T-helper 1 cell (primary cell): ENCODE measurements around the gene FBLN2.
A peak's percentile ranks its signal among the peaks of the same experiment; 100 is the strongest.

Experiments
- DNase-seq, 5 donors: peaks; one replicate each; pipeline ENCODE4 v3.0.0-alpha.2; 2012 to 2020

FBLN2 gene

DNA sequence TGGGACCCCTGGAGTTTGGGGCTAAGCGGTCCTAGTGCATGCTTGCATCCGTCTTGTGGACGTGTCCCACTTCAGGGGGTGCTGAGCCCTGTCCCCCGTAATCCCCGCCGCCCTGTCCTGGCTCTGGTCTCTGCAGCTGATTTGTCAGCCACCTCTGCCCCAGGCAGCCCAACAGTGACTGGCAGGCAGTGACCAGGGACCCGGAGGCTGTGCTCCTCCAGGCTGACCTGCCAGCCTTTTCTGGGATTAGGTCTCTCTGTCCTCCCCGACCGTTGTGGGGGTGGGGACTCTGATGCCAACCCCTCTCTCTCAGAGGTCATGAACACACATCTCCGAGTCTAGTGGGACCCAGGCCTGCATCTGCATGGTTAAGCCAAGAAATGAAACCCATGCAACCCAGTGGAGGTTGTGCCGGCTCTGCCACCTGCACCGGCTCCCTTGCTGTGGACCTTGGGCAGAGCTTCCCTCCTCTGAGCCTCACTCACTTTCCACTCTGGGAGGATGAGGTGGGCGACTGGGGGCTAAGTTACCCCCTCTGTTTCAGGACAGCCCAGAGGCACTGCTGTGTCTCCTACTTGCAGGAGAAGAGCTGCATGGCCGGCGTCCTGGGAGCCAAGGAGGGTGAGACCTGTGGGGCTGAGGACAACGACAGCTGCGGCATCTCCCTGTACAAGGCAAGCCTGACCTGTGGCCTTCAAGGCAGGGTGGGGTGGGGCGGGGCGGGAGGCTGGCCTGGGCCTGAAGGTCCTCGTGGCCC is 60.2 kb downstream of the FBLN2 start:
- no peak for DNase-seq

DNA sequence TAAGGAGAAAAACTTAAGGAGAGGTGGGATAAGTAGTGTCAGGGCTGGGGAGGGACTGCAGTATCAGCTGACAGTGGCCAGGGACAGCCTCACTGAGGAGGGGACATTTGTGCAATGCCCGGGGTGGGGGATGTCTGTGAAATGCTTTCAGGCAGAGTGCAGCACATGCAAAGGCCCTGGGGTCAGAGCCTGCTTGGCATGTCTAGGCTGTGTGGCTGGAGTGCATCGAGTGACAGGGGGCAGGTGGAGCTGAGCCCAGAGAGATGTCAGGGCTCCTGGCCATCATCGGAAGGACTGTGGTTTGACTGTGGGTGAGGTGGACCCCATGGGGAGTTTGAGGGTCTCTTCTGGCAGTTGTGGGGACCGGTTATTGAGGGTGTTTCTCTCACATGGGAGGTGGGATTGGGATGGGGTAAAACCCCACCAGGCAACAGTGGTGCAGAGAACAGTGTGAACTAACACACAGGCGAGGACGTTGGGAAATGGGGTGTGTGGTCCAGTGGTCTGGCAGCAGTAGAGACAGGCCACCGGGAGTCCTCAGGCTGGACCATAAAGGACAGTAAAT is 61.2 kb downstream of the FBLN2 start:
- DNase-seq, result no peak

DNA sequence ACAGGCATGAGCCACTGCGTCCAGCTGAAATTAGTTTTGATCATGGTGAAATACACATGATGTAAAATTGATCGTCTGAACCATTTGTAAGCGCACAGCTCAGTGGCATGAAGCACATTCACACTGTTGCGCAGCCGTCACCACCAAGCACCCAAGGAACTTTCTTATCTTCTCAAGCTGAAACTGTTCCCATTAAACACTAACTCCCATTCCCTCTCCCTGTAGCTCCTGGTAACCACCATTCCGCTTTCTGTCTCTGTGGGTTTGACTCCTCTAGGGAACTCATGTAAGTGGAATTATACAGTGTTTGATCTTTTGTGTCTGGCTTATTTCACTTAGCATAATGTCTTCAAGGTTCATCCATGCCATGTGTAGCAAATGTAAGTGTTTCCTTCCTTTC is 62.3 kb downstream of the FBLN2 start:
- no peak for DNase-seq

DNA sequence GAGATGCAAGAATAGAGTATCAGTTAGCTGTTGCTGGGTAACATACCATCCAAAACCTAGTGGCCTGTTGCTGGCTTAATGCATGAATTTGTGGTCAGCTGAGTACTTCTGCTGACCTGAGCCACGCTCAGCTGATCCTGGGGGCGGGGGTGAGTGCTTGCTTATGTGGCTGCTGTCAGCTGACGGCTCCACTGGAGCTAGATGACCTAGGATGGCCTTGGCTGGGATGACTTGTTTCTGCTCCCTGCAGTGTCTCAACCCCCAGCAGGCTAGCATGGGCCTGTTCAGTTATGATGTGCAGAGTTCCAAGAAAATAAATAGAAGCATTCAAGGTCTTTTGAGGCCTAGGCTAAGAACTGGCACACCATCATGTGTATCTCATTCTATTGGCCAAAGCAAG is 63.9 kb downstream of the FBLN2 start:
- no peak for DNase-seq

DNA sequence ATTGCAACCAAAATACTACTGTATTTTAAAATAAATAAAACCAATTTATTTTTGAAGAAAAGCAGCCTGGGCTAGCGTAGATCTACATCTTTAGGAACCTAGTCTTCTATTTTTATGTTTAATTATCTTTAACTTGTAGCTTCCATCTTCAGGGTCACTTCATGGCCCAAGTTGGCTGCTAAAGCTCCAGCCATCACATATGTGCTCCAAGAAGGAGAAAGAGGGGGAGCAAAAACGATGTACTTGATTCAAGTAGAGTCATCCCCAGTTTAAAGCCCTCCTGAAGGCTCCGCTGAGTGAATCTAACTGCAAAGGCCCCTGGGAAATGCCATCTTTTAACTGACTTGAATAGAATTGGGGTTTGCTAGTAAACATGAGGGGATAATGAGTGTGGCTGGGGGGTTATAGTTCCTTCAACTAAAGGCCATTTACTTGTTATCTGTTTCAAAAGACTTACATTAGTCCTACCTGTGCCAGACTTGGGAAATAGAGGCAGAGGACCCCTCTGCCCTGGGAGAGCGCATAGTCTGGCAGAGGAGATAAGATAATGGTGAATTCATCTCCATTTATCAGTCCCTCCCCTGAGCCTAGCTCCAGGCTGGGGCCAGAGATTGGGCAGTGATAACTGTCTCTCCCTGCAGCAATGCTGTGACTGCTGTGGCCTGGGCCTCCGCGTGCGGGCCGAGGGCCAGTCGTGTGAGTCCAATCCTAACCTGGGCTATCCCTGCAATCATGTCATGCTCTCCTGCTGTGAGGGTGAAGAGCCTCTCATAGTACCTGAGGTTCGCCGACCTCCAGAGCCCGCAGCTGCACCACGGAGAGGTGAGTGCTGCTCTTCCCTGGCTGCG is 64.6 kb downstream of the FBLN2 start:
- DNase-seq, result no peak

DNA sequence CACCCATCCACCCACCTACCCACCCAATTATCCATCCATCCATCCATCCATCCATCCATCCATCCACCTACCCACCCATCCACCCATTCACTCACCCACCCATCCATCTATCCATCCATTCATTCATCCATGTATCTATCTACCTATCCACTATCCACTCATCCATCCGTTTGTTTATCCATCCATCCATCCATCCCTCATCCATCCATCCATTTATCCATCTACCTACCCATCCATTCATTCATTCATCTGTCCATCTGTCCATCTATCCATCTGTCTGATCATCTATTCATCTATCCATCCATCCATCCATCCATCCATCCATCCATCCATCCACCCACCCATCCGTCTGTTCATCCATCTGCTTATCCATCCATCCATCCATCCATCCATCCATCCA is 65.7 kb downstream of the FBLN2 start:
- DNase-seq, result no peak

DNA sequence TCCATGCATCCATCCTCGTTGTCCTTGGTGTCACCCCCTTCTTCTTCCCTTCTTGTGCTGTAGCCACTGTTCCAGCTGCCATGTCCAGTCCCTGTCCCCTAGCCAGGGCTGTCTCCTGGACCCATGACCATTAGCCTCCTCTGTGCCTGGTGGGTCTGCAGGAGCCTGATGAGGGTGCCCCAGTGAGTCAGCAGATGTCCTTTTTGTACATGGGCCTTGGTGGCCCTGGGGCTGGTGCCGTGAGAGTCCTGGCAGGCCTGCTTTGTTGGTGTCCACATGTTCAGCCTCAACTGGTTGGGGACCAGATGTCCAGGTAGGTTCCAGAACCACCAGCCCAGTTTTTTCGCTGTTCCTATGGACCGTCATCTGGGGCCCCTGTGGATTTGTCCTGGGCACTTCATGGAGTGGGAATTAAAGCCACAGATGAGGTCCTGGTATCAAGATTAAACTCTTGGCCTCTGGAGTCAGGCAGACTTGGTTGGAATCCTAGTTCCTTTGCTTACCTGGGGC is 66.1 kb downstream of the FBLN2 start:
- DNase-seq, result no peak

DNA sequence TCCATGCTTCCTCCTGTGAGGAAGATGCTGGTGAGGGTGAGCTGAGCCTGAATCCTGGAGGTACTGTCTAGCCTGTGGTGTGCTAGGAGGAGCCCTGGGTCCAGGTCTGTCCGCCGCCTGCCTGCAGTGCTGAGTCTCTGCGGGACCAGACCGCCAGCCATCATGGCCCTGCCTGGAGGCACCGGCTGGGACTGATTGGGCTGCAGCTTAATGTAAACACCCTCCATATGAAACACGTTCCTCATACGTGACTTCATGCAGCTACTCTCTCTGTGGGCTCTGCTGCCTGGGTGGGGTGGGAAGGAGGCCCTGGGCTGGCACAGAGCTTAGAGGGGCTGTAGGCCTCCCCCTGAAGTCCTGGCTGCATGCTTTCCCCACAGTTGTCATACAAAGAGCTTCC is 67.4 kb downstream of the FBLN2 start:
- no peak for DNase-seq

DNA sequence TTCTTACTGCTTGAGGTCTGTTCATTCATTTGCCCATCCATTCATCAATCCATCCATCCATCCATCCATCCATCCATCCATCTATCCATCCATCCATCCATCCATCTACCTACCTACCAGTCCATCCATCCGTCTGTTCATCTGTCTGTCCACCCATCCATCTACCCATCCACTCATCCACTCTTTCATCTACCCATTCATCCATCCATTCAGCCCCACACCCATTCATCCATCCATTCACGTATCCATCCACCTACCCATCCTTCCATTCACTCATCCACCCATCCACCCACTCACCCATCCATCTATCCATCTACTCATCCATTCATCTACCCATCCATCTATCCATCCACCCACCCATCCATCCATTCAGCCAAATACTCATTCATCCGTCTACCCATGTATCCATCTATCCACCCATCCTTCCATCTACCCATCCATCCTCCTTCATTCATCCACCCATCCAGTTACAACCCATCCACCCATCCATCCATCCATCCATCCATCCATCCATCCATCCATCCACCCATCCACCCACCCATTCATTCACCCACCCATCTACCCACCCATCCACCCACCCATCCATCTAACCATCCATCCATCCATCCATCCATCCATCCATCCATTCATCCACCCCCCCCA is 68.3 kb downstream of the FBLN2 start:
- DNase-seq, result no peak

DNA sequence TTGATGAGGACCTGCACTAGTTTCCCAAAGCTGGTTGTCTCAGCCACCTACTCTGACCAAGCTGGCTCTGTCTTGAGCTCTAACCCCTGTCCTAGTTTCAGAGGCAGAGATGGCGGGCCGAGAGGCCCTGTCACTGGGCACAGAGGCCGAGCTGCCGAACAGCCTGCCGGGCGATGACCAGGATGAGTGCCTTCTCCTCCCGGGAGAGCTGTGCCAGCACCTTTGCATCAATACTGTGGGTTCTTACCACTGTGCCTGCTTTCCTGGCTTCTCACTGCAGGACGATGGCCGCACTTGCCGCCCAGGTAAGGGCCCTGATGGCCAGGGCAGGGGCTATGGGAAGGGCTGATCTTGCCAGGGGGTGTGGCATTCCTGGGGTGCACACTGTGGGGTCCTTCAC is 69.1 kb downstream of the FBLN2 start:
- no peak for DNase-seq

DNA sequence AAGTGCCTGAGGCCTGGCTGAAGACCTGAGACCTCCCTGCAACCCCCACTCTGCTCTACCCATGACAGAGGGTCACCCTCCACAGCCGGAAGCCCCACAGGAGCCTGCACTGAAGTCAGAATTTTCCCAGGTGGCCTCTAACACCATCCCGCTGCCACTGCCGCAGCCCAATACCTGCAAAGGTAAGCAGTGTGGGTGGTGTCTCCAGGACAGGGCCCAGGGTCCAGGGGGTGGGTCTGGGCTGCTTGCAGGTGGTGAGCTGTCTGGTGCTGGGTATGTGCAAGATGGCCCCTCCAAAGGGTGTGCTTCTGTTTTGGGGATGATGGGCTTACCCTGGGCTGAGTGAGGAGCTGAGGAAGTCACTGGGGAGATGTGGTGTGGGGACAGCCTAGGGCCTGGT is 69.9 kb downstream of the FBLN2 start:
- no peak for DNase-seq

DNA sequence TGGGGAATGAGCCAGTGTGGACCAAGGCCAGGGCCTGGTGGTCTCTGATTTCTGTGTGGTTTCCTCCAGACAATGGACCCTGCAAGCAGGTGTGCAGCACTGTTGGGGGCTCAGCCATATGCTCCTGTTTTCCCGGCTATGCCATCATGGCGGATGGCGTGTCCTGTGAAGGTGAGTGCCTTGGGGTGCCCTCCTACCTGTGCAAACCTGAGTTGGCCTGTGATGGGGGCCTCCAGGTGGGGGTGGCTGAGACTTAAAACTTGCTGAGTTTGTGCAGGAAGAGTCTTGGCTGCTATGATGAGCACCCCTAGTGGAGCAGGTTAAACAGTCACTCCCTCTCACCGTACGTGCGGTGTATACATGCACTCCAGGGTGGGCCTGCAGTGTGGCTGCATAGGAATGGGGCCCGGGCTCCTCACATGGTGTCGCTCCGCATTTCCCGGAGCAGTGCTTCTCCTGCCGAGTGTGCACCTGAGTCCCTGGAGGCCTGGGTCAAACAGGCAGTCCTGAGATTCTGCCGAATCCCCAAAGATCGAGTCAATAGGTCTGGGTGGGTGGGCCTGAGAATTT is 70.8 kb downstream of the FBLN2 start:
- no peak for DNase-seq

DNA sequence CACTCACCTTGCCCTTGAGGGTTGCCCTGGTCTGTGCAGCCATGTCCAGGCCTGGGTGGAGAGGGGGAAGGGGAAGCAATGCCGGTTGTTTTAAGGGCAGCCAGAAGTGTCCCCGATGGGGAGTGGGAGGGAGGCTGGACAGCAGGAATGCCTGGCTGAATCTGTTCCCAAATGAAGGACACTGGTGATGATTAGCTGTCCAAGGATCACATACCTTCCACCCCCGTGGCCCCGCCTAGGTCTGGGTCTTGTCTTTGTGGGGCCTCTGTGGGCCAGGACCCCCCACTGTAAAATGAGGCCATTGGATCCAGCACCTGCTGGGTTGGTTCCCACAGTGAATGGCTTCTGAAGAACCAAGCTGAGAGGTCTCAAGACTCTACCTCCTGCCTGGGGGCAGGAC is 71.4 kb downstream of the FBLN2 start:
- DNase-seq, result no peak

DNA sequence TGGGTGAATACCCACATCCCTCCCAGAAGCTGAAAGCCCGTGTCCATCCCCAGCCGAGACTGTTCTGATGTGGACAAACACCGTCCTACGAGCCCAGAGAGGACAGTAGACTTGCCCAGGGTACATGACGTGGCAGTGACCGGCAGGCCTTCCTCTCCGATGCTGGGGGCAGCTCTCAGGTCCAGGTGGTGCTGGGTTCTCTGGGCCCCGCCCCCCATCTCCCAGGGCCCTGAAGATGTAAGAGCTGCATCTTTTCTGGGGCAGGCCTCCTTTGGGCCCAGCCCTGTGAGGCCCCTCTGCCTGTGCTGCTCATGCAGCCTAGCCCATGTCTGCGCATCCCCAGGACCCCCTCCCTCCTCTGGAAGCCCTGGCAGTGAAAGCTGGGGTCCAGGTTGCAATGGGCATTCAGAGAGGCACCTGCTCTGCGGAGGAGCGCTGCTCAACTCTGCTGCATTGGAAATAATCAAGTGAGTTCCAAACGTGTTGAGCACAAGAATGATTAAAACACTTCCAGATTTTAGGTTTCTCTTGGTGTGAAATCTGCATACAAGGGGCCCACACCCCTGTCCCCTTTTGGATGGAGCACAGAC is 71.9 kb downstream of the FBLN2 start:
- DNase-seq, result no peak

DNA sequence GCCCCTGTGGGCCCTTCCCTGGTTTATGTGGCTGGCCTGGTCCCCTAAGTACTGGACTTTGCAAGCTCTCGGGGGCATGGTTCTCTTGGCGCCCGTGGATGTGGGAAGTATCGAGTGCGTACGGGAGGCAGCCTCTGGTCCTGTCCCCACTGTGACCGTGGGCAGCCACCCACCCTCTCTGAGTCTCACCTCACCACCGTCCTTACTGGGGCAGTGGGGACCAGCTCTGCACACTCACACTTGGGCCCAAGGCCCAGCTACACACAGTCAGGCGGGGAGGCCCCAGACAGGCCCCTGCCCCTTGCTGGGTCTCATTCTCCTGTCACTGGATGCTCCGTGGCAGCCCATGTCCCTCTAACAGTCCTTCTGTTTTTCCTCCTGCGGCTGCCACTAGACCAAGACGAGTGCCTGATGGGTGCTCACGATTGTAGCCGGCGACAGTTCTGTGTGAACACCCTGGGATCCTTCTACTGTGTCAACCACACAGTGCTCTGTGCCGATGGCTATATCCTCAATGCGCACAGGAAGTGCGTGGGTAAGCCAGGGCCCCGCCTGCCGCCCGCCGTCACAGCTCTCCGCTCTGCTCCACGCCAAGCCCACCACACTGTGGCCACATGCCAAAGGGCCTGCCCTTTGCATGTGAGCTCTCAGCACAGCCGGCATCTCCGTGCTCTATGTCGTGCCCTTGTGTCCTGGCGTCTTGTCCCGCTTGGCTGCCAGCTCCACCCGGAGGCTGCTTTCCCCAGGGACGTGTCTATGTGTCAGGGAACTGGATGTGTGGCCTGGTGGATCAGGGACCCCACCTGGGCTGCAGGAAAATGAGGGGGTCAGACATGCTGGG is 72.7 kb downstream of the FBLN2 start:
- DNase-seq, result peak in 2 of 5 donors; percentile 7 to 26

DNA sequence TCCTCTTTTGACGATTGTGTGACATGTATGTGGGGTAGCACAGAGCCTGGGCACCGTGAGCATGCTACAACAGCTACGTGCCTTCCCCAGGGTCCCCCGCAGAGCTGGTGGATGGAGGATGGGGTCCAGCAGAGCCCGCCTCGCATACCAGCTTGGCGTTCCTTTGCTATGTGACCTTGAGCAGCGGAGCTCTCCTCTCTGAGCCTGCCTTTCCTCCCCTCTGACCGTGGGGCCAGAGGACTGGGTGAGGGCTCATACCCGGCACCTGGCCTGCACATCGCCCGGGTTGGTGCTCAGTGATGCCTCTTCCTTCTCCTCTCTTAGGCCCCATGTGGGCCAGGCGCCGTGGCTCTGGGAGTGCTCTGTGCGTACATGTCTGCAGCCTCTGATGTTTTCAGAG is 73.4 kb downstream of the FBLN2 start:
- no peak for DNase-seq

DNA sequence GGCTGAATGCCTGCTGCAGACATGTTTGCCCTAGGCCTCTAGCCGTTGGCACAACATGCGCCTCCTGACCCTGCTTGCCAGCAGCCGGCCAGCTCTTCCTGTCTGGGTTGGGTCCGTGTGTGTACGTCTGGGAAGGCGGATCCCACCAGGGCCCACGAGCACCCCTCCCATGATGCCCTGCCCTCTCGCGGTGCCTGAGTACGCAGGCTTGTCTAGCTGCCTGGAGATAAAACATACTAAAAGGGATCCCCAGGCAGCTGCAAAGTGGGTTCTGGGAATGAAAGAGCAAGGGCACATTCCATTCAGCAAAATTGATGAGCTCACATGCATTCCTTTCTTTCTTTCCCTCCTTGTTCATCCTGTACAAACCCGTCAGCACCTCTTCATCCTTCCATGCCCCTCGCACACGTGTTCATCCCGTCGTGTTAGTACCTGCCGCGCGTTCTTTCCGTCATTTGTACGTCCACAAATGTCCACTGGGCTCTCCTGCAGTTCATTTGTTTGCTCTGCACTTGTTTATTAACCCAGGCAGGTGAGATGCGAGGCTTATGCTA is 74.3 kb downstream of the FBLN2 start:
- DNase-seq, result no peak

DNA sequence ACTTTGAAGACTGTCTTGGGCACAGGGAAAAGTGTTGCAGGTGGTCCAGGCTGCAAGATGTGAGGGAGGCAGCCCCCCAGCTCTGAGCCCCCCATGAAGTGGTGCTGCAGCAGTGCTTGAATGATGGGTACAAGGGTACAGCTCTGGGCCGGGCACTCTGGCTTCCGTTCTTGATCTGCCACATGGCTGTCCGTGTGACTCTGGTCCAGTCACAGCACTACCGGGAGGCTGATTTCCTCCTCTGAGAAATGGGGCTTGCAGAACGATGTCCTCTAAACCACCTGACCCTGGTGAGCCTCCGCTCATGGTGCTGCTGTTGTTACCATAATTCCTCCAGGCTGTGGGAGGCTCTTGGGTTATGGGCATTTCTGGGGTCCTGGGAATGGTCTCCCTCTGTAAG is 75.1 kb downstream of the FBLN2 start:
- no peak for DNase-seq

DNA sequence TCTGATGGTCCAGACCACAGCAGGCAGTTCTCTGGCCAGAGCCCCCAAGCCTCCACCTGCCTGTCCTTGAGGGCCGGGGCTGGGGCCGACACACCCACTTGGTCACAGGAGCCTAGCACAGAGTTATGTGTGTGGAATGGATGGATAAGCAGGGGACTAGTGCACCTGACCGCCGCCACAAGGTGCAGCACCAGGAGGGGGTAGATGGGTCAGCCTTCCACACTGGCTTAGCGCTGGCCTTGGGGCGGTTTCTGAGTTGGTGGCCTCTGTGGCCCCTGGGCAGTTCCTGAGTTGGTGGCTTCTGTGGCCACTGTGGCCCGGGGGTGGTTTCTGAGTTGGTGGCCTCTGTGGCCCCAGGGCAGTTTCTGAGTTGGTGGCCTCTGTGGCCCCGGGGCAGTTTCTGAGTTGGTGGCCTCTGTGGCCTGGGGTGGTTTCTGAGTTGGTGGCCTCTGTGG is 75.8 kb downstream of the FBLN2 start:
- no peak for DNase-seq

DNA sequence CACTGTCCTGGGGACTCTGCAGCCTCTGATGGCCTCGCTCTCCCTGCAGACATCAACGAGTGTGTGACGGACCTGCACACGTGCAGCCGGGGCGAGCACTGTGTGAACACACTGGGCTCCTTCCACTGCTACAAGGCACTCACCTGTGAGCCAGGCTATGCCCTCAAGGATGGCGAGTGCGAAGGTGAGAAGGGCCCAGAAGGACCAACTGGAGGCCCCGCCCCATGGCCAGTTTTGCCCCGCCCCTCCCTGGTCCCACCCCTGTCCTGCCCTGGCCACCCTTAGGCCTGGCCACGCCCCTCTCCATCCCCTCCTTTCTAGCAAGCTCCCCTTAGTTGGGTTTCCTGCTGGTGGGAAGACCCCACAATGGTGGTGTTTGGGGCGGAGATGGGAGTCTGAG is 77.5 kb downstream of the FBLN2 start:
- no peak for DNase-seq

DNA sequence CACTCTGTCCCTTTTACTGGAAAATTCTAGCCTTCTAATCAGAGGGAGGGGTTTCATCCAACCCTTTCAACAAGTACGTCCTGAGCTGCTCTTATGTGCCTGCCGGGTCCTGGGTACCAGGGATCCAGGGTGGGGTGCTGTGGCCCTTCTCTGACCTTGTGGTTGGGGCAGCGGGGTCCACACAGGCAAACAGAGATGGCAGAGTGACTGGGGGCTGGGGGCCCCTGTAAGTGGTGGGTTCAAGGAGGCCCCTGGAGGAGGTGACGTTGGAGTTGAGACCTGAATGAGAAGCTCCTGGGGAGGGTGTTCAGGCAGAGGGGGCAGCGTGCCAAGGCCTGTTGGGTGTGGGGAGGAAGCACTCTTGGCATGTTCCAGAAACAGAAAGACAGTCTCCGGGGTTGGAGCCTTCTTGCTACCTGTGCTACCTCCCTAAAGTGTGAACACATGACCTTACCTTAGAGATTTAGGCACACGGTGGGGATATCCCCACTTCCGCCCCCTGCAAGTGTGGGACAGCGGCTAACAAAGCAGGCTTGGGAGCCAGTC is 78.1 kb downstream of the FBLN2 start:
- no peak for DNase-seq
